Right hindlimb (tissue), 1 donor: ENCODE data around the gene PTPN22.
A peak's percentile ranks its signal among the peaks of the same experiment; 100 is the strongest.

Experiments
- DNase-seq: peaks from one replicate; pipeline ENCODE4 v3.0.0-alpha.2; 2018

PTPN22 gene

DNA sequence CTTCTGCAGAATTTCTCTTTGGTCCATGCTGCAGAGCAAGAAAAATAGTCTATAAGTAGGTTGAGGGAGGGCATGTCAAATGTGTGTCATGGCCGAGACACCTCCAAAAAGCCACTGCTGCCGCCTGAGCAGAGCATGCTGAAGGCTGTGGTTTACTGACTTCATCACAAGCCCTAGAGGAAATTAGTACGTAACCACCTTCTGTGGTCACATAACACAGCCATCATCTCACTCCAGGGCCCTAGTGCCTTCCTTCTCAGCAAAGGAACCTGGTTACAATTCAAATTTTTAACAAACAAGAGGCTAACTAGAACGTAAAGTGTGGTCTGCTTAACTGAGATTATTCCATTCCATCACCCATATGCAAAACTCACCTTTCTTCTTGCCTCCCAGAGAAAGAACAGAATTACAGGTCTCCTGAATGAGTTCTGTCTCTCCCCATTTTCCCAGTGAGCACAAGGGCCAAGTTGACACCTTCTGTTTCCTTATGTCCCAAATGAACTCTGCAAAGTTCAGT is at the start of gene PTPN22:
Gene PTPN22, minus strand, starts transcription at position 116 of the 517 bp plus-strand sequence.
- DNase-seq = peak; percentile 41

DNA sequence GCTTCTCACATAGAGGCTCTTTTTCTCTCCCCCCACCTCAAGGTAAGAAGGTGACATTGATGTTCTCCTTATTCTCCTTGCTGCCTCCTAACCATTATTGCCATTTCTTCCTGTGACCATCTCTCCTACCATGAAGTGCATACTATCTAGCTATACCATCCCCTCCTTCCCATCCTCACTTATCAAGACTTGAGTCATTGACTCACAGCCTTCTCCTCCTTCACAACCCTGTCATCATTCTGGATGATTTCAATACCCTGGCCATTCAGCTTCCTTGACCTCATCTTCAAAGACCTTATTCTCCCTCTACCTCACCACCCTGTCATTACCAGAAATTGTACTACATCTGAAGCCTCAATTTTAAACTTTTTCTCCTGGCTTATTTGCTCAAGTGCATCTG is 46.7 kb upstream of the PTPN22 start:
- no peak for DNase-seq

DNA sequence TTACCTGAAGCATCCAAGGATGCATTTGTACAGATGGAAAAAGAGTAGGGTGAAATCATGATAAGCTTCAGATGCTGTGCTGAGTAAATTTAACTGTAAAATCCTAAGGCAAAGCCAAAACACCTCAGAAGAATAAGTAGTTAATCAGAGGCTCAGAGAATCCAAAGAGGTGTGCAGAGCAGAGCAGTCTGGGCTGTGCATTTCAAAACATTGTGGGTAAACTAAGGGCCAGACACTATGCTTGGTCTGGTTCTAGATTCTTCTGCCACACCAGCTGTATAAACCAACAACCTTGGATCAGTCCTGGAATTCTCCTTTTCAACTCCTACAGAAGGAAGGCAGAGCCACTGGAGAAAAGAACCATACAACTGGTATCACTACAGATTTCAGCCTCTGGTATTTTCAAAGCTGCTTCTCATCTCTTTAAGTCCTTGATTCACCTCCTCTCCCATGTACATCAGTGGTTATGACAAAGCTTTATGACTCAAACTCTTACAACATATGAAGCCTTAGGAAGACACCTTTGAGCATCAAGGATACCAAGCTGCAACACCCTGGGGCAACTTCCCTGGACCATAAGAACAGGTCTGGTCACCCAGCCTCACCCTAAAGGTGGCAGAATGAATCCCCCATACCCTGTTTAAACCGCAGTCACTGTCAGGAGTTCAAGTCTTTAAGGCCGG is 46.0 kb upstream of the PTPN22 start:
- DNase-seq = no peak

DNA sequence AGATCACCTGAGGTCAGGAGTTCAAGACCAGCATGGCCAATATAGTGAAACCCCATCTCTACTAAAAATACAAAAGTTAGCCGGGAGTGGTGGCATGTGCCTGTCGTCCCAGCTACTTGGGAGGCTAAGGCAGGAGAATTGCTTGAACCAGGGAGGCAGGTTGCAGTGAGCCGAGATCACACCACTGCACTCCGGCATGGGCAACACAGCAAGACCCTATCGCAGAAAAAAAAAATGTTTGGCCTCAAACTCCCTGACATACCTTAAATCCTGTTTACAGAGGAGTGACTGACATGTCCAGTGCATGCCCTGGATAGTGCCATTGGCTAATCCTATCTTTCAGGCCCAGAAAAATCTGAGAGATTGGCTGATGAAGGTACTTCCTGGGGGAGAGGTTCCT is 45.5 kb upstream of the PTPN22 start:
- no peak for DNase-seq

DNA sequence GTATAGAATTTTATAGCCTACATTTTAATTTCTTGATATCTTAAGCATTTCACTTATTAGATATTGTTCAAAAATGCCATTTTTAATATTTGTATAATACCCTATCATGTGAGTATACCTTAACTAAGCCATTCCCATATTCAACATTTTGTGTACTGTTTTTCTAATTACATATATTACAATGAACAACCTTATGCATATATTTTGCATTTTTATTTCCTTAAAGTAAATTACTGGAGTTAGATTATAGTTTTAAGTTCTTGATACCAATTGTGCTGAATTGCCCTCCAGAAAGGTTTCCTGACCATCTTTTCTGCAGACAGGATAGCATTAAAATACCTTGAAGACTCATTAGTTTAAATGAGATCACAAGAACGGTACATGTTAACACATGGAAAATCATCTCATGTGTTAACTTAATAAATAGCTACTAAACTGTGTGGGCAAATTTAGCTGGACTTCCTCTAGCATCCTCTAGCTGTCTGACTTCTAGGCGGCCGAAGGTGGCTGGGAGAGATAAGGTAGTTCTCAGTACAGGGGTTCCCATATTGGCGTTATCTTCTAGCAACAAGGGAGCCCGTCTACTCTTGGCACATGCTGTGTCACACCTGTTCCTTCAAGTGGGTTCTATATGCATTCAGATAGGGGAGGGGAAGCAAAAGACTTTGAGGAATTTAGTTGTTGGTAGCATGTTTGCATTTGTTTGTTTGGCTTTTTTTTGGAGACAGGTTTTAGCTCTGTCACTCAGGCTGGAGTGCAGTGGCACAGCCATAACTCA is 42.6 kb upstream of the PTPN22 start:
- DNase-seq = no peak

DNA sequence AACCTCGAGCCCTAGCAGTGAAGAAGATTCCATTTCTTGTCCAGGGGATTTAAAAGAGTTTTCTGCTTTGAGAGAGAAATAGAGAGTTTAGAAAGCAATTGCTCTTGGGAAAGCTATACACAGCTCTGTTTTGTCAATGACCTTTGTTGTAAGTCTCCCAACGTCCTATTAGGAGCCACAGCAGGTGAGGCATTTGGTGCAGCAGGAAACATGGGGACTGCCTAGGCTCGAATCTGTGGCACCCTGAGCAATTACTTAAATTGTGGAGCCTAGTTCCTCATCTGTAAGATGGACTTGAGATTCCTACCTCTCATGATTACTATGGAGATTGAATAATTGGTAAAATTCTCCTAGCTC is 41.8 kb upstream of the PTPN22 start:
- DNase-seq = no peak

DNA sequence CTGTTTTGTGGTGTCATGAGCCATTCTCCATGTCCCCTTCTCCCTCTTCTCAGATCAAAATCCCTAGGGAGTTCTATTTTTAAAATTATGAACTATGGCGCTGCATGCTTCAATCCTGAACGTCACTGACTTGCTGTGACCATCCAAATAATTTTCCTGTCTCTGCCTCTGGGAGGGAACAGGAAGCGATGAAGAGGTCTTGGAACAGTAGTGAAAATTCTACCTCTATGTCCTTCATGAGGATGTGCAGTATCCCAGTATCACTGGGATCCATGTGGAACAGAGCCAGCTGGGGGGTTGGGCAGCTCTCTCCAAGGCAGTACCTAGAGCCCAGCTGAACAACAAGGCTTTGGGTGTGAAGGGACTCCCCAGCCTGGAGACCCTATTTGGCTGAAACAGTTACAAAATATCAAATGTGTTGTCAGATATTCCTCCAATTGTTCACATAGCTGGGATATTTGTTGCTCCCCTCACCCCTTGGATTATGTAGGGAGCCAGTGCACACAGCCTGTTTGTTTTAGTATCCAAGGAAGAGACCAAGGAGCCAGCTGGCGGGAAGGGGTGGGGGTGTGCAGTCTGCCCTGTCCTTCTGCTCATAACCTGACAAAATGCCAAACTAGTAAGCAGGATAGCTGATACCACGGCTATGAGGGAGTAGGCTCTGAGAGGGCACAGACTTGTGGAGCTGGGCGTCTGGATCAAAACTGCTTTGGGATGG is 41.2 kb upstream of the PTPN22 start:
- DNase-seq = peak; percentile 85

DNA sequence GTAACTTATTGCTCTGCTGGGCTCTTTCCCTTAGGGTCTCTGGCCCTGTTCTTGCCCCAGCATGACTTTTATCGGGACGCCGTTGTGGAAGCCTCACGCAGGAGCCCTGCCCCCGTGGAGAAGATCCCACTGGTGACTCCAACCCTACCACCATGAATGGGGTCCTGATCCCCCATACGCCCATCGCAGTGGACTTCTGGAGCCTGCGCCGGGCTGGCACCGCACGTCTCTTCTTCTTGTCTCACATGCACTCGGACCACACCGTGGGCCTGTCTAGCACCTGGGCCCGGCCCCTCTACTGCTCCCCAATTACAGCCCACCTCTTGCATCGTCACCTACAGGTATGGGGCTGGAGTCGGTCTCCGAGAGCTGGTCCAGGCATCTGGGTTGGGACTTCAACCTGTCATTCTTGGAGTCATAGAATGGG is 33.9 kb upstream of the PTPN22 start:
- DNase-seq = no peak

DNA sequence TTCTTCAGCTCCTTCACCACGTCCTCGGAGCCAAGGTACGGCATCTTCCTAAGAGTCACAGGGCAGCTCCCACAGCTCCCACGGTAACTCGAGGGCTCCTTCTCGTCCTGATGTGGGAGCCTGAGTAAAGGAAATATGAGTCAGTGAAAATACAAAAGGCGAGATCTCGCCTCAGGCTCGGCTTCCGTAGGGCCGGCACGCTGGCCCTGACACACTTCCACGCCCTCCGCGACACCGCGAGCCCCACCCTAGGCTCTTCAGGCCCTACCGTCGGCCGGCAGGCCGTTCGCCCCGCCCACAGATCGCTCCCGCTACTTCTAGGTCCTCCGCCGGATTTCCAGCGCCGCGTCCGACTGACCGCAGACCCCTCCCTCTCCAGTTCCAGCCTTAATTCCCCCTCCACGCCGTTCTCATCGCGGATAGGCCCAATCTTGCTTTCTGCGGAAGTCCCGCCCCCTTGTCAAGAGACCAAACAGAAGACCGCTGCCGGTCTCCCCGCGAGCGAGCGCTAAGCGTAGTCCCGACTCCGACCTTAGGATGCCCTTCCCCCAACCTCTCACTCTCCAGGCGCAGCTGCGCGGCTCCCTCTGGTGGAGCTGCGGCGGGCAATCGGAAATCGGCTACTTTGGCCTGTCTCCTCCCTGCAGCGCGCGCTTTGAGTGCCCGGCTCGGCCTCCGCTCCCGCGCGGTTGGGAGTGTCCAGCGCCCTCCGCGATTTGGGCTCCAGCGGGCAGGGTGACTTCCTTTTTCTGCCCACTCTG is 33.3 kb upstream of the PTPN22 start, which contains the start of the genes AP4B1 and DCLRE1B:
Gene AP4B1, minus strand, starts transcription at position 126 of the 761 bp plus-strand sequence. Its CDS starts 82 bp downstream, at position 44.
Gene DCLRE1B, plus strand, starts transcription at position 653 of the 761 bp plus-strand sequence. CDS start 261 bp downstream, outside the sequence.
- DNase-seq = peak; percentile 100

DNA sequence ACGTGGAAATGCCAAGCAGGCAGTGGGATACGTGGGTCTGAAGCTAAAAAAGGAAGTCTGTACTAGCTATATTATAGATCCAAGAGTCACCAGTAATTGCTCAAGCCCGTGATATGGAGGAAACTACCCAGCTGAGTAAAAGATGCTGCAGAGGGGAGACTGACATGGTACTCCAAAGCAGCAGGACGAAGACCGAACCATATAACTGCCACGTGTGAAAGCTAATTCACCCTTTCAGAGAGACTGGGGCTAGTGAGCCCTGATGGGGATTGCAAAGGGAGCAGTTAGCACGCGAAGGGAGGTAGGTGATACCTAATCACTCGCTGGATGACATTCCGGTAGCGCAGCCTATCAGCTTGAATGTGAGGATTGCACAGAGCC is 32.8 kb upstream of the PTPN22 start:
- DNase-seq = no peak

DNA sequence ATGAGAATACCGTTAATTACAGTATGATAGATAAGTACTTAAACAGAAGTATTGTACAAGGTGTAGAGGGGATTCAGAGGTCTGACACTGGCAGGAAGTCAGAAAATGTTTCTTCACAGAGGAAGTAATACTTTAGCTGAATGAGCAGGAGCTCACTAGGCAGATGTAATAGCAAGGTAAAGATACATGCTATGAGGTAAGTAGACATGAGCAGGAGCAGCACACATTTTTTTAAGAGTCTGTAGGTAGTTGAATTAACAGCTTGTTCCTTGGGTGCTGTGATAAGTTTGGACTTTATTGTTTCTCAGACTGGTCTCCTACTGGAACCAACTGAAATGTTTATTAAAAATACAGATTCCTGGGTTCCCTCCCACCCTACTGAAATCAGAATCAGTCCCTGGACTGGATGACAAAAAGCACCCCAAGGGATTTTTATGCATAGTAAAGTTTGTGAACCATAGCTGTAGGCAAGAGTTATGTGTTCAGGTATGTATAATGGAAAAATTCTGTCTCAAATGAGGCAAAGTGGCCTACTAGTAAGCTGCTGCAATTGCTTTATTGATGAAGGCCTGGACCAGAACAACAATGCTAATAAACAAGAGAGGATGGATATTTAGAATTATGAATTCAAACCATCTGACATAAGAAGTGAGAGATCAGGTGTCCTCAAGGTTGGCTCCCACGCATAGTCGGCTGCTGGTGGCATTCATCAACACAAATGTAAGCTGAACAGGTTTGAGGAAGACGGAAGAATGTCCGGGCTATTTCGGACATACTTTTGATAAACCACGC is 32.2 kb upstream of the PTPN22 start:
- DNase-seq = no peak

DNA sequence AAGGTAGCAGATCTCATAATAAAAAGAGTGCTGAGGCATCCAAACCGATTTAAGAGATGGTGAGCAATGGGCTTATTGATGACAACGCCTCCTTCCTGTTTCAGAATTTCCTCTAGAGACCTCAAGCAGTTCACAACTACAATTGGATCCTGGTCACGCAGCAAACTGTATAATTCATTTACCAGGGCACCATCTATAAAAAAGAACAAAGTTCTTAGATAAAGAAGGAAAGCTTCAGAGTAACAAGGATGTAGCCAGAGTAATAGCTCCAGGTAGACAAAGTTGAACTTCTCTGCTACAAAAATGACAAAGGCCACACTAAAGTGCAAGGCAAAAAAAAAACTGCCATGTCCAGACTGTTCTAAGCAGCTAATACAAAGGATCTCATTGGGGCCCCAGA is 29.7 kb upstream of the PTPN22 start:
- no peak for DNase-seq

DNA sequence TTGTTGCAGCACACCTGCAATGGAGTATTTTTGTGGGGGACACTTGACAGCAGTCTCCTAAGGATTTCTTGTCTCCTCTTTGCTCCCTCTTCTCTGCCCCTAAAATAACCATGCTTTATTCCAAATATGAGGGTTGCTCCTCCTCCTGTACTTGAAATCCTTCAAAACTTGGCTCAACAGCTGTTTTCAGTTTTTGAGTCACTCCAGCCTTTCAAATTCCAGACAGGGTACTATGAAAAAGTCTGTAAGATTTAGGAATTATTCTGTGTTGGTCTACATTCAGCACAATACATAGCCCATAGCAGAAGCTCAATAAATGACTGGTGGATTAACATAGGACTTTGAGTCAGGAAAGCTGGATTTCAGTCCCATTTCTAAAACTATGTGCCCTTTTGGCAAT is 27.6 kb upstream of the PTPN22 start:
- no peak for DNase-seq

DNA sequence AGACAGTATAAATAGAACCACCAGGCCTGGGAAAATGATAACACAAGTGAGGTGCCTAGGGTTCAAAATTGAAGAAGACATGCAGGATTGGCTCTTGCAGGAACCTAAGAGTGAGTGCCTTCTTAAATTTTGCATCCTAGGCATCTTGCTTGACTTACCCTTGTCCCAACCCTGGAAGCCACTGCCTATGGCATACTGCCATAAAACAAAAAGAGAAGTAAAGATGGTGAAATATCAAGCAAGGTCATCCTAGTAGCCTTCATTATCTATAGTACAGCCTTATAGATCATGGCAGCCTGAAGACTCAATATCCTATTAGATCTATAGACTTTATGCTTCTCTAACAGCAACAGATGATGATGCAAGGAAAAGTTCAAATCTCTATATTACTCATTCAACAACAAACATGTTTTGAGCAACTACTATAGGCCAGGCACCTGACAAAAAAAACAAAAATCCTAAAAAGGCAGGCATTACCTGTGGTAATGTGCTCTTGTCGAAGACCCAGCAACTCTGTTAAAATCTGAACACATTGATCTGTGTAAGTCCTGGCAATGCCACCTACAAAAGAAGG is 26.8 kb upstream of the PTPN22 start:
- DNase-seq = no peak

DNA sequence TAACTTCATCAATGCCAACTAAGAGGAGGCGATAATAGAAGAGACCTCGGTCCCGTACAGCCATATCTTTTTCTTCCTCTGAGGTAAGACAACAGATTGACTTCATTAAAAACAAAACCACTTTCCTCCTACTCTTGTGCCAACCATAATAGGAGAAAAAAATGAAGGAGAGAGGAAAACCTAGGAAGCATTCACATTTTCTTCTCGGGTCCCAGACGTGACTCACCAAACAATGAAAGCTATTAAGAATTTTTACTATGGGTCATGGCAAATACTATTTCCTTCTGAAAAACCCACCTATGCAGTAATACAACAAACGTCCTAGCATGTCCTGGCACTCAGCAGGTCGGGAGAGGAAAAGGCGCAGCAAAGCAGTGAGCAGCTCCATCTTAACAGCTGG is 24.4 kb upstream of the PTPN22 start:
- DNase-seq = no peak

DNA sequence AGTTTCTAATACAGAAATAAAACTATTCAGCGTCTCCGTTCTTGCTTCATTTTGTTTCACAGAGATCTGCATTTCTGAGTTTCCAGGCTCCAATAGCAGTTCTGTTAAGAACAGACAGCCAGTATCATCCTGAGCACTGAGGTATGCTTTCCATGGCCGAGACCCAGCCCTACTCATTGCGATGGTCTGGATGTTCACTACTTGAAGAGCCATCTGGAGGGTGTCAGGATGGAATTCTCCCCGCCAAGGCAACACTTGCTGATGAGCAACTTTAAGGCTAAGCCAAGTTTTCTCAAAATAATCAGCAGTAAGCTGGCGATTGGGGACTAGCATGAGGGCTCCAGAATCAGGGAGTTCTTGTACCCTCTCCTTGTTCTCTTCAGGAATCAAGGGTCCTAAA is 23.6 kb upstream of the PTPN22 start:
- no peak for DNase-seq

DNA sequence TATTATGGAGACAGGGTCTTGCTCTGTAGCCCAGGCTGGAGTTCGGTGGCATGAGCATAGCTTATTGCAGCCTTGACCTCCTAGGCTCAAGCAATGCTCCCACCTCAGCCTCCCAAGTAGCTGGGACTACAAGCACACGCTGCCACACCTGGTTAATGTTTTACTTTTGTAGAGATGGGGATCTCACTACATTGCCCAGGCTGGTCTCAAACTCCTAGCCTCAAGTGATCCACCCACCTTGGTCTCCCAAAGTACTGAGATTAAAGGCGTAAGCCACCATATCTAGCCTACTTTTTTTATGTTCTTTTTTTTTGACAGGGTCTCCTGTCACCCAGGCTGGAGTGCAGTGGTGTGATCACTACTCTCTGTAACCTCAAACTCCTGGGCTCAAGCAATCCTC is 21.8 kb upstream of the PTPN22 start:
- no peak for DNase-seq

DNA sequence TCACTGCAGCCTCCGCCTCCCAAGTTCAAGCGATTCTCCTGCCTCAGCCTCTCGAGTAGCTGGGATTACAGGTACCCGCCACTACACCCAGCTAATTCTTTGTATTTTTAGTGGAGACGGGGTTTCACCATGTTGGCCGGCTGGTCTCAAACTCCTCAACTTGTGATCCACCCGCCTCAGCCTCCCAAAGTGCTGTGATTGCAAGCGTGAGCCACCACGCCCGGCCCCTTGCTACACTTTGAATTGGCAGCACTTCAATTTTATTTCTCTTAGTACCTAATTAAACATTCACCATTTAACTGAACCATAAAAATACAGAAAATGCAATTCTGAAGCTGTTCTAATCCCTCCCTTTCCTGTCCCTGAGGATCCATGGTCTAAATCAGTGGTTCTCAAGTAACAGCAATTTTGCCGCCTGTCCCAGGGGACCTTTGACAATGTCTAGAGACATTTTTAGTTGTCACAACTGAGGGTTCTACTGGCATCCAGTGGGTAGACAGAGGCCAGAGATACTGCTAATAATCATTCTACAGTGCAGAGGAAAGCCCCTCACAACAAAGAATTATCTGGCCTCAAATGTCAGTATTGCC is 20.2 kb upstream of the PTPN22 start:
- DNase-seq = no peak

DNA sequence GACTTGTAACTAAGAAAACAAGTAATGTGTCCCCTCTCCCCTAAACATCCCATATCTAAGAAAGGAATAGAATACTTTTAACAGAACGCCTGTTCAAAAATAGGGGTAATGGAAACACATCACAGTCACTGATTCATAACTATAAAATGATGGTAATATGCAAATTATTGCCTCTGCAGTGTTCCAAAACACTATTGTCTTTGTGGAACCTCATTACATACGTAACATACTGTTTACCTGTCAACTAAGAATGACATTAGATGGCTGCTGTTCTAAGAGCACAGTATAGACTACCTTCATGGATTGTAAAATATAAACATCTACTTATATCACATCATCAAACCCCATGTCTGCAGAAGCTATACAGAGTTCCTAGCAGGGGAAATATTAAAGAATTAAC is 19.3 kb upstream of the PTPN22 start:
- no peak for DNase-seq

DNA sequence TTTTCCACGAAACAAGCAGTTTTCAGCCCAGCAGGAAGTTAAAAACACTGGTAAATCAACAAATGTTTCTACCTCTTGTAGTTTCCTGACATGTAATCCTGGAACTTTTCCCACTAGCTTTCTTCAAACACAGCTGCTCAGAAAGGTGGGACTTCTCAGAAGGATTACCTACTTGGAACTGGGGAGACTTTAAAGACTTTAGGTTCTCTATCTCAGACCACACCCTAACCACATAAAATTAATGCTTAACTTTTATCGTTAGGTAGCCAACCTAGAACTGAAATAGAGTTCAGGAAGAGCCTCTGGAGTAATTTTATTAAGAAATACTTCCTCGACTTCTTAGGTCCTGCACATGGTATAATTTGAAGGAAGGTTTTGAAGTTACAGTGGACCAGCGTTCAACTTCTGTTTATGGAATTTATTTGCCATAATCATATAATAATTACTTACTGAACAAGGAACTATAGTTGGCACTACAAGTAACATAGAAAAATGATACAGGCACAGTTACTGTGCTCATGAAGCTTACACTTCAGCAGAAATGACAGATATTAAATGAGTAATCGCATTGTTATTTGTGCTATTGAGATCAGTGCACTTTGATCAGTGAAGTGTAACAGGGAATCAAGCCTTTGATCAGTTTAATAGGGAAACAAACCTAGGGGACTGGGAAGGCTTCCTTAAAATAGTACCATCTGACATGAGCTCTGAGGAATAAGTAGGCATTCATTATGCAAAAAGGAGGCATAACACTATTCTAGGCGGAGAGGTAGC is 16.1 kb upstream of the PTPN22 start, which contains the start of gene BCL2L15:
Gene BCL2L15, minus strand, starts transcription at position 180 of the 774 bp plus-strand sequence. CDS start 206 bp downstream, outside the sequence.
- DNase-seq = no peak
